Nephron (organoid): ENCODE measurements around the gene IRF5.

Source experiments
- H3K27ac Mint-ChIP-seq, 3 experiments: 2 replicates each; pipeline ENCODE4 v1.8.0; 2020; ENCODE audit warnings: mixed read lengths in 3 of 3, mild to moderate bottlenecking in 2 of 3, moderate library complexity in 1 of 3
- H3K27me3 Mint-ChIP-seq: 2 replicates; pipeline ENCODE4 v1.8.0; 2021; ENCODE audit warnings: low read depth, mild to moderate bottlenecking, moderate library complexity, mixed read lengths
- H3K36me3 Mint-ChIP-seq: 2 replicates; pipeline ENCODE4 v1.8.0; 2020; ENCODE audit warnings: low read depth, mixed read lengths
- H3K4me1 Mint-ChIP-seq: 2 replicates; pipeline ENCODE4 v1.8.0; 2020; ENCODE audit warnings: mixed read lengths
- H3K4me3 Mint-ChIP-seq, 3 experiments: 2 replicates each; pipeline ENCODE4 v1.8.0; 2020; ENCODE audit warnings: mild to moderate bottlenecking in 3 of 3, mixed read lengths in 3 of 3, moderate library complexity in 2 of 3
- H3K9me3 Mint-ChIP-seq: 2 replicates; pipeline ENCODE4 v1.8.0; 2020; ENCODE audit warnings: mixed read lengths
- CTCF ChIP-seq, 3 experiments: fragments of 200-600 bp; sonication (generic); IDR thresholded peaks; one replicate each; pipeline ENCODE4 v1.5.0; 2021; ENCODE audit warnings: antibody characterized with exemption in 3 of 3; ENCODE audit not compliant: unreplicated experiment in 3 of 3

The IRF5 gene

GRCh38 chr7:128934361-128935341 lies 3.1 kb upstream of the IRF5 start:
- Mint-ChIP-seq H3K36me3 (no peaks in the 10 kb centered on the region), H3K27ac (peak overlapping the region in 1 of 3 experiments; percentile 48), H3K9me3 (no peaks in the 10 kb centered on the region), H3K27me3 (peaks cover 63% of the 10 kb centered on the region), H3K4me1 (peaks cover 18% of the 10 kb centered on the region), H3K4me3 (no peak overlapping the region)
- no peak for TF ChIP-seq CTCF (IDR thresholded peaks at IDR 0.05; ENCODE audit: unreplicated experiment in 3 of 3)

- no peak overlapping the region for H3K4me3 Mint-ChIP-seq
- no peaks in the 10 kb centered on the region for H3K36me3 Mint-ChIP-seq
- peaks cover 70% of the 10 kb centered on the region for H3K27me3 Mint-ChIP-seq
- H3K27ac Mint-ChIP-seq, result peak overlapping the region in 1 of 3 experiments; percentile 48
- TF ChIP-seq CTCF (IDR thresholded peaks at IDR 0.05; ENCODE audit: unreplicated experiment in 3 of 3), result no peak
- H3K4me1 Mint-ChIP-seq, result peaks cover 18% of the 10 kb centered on the region
- no peaks in the 10 kb centered on the region for H3K9me3 Mint-ChIP-seq
Measured at GRCh38 chr7:128935342-128935730, 2.4 kb upstream of the IRF5 start.

GRCh38 chr7:128936798-128937197 lies 929 bp upstream of the IRF5 start:
- H3K27ac Mint-ChIP-seq, result no peak overlapping the region
- peaks cover 18% of the 10 kb centered on the region for H3K4me1 Mint-ChIP-seq
- H3K4me3 Mint-ChIP-seq, result peak overlapping the region; percentile 71 to 81 (median 78)
- TF ChIP-seq CTCF (IDR thresholded peaks at IDR 0.05; ENCODE audit: unreplicated experiment in 3 of 3), result no peak
- no peaks in the 10 kb centered on the region for H3K9me3 Mint-ChIP-seq
- H3K27me3 Mint-ChIP-seq, result peaks cover 80% of the 10 kb centered on the region
- no peaks in the 10 kb centered on the region for H3K36me3 Mint-ChIP-seq

- H3K27ac Mint-ChIP-seq, result no peak overlapping the region
- no peaks in the 10 kb centered on the region for H3K9me3 Mint-ChIP-seq
- H3K36me3 Mint-ChIP-seq, result no peaks in the 10 kb centered on the region
Measured at GRCh38 chr7:128937271-128937646, 468 bp upstream of the IRF5 start.

GRCh38 chr7:128938544-128939074 lies 882 bp downstream of the IRF5 start:
- H3K4me1 Mint-ChIP-seq, result peaks cover 12% of the 10 kb centered on the region
- no peak for TF ChIP-seq CTCF (IDR thresholded peaks at IDR 0.05; ENCODE audit: unreplicated experiment in 3 of 3)
- peak overlapping the region; percentile 72 to 83 (median 75) for H3K4me3 Mint-ChIP-seq
- H3K9me3 Mint-ChIP-seq, result no peaks in the 10 kb centered on the region
- H3K27me3 Mint-ChIP-seq, result peaks cover 76% of the 10 kb centered on the region
- no peak overlapping the region for H3K27ac Mint-ChIP-seq
- H3K36me3 Mint-ChIP-seq, result no peaks in the 10 kb centered on the region

More at GRCh38 chr7:128937271-128937646, 468 bp upstream of the IRF5 start:
- no peak for TF ChIP-seq CTCF (IDR thresholded peaks at IDR 0.05; ENCODE audit: unreplicated experiment in 3 of 3)
- Mint-ChIP-seq H3K4me1 (peaks cover 18% of the 10 kb centered on the region), H3K27me3 (peaks cover 81% of the 10 kb centered on the region), H3K4me3 (peak overlapping the region; percentile 71 to 81 (median 78))
